Stimulated activated CD8-positive, alpha-beta memory T cell treated with anti-CD3 and anti-CD28 coated beads, Interleukin-15, amount 100 ng/mL, for 4 hours (primary cell): Measurements from ENCODE around the gene TJAP1.

ENCODE experiments used
- DNase-seq, 2 donors: peaks; one replicate each; pipeline ENCODE4 v3.0.0-alpha.2; 2020; ENCODE audit warnings: low read depth in 2 of 2

Gene TJAP1

DNA sequence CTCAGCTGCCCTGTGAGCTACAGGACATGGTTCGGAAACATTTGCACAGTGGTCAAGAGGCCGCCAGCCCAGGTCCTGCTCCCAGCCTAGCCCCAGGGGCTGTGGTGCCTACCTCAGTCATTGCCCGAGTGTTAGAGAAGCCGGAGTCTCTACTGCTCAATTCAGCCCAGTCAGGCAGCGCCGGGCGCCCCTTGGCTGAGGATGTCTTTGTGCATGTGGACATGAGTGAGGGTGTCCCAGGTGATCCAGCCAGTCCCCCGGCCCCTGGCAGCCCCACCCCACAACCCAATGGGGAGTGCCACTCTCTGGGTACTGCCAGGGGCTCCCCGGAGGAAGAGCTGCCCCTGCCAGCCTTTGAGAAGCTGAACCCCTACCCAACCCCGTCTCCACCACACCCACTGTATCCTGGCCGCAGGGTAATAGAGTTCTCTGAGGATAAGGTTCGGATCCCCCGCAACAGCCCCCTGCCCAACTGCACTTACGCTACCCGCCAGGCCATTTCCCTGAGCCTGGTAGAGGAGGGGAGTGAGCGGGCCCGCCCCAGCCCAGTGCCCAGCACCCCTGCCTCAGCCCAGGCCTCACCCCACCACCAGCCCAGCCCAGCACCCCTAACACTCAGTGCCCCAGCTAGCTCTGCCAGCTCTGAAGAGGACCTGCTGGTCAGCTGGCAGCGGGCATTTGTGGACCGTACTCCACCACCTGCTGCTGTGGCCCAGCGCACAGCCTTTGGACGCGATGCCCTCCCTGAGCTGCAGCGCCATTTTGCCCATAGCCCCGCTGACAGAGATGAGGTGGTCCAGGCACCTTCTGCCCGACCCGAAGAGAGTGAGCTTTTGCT lies 27.6 kb downstream of the TJAP1 start:
- no peak for DNase-seq

GRCh38 chr6:43505718-43506117 lies 28.3 kb downstream of the TJAP1 start:
- DNase-seq: no peak

DNA sequence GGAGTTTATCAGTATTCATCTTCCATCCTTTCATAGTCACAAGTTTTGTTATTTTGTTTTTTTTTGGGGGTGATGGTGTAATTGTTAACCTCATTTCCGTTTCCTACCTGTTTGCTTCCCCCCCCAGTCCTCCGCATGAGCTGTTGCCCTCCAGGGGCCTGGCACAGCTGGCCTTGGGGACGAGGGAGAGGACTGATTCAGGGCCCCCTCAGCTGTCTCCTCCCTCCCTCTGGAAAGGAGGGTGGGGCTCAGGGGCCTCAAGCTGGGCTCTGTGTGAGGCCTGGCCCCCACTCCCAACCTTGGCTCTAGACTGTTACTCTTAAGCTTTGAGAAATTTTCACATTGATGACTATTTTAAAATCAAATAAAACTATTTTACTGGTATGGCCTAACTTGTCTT lies 28.8 kb downstream of the TJAP1 start:
- no peak for DNase-seq

DNA sequence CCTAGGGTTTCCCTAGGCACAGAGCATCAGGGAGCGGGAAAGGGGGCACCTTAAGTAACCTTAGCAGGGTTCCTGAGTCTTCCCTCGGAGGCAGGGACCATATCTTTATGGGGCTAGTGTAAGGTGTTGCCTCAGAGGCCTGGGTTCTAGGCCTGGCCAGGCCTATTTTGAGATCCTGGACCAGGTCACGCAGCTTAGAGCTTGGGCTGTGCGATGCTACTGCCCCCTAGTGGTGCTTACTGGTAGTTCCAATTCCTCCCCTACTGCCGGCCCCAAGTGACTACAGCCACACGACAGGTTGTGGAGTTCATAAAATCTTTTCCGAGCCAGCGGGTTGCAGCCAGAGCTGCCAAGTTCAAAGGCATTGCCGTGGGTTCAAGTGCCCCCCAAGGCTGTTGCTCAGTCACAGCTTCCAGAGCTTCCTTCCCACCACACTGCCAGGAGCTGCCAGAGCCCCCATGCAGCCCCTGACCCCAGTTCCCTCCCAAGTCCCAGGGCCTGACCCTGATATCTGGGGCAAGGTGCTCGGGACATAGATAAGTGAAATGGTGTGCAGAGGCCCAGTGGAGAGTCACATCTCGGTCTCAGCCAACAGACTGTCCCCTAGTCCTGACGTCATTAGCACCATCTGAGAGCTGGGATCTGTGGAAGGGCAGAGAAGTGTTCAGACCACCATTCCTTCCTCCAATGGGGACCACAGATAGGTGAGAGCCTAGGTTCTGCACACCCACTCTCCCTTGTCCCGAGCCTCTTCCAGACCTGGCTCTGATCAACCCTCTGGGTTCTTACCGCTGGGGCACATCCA lies 29.5 kb downstream of the TJAP1 start:
- DNase-seq: peak in 1 of 2 donors; percentile 57

DNA sequence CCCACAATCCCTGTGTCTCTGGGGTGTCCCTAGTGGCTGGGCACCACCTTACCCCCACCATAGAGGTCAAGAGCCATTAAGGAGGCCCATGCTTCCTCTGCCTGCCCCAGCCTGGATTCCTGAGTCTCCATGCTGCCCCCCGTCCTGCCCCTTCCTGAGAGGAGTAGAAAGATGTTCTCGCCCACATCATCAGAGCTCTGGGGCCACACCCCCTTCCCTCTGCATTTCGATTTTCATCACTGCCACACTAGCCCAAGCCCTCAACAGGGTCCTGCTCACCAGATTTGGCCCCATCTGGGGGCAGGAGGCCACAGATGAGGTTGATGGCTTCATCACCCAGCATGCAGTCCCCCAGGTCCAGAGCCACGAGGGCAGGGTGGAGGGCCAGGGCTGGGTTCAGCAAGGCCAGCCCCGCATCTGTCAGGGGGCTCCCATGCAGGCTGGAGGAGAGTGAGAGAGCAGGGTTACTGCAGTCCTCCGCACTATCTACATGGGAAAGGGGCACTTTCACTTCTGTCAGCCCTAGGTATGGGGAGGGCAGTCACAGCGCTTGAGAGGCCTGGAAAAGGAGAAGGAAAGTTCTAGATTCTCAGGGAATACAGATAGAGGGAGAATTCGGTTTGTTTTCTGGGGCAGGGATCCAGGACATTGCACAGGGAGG lies 31.2 kb downstream of the TJAP1 start:
- DNase-seq: no peak

GRCh38 chr6:43509142-43509983 lies 32.0 kb downstream of the TJAP1 start:
- DNase-seq: no peak

DNA sequence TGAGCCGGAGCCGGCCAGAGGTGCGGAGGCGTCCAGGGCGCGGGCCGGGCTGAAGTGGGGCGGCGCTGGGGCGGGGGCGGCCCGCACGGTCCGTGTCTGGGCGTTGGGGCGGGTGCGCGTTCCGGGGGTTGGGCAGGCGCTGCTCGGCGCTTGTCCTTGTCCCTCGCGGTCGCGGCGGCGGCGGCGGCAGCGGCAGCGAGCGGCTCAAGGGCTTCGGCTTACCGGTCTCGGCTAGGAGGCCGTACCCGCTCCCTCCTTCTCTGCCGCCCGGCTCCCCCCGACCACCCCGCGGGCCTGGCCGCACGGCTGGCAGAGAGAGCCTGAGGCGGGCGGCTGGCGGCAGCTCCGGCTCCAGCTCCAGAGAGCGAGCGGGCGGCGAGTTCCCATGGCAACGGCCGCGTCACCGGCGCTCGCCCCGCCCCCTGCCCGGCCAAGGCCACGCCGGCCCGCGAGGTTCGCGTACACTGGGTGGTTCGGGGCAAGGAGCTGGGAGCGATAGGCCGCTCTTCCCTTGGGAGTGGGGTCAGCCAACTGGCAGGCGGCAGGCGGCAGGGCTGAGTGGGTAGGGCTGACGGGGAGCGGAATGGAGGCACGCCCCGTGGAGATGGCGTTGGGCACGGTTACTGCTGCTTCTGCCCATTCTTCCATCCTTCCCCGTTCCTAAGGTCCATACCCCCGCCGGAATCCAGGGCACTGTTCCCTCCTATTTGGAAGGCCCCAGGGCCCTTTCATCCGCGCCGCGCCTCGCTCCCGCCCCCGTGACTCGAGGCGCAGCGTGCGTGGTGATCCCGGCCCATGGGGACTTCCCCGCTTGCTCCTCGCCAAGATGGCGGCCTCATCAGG lies 32.8 kb downstream of the TJAP1 start, which contains the start of gene LRRC73:
Gene LRRC73 (minus strand): TSS at position 363 of the 843 bp plus-strand sequence. CDS start 561 bp downstream, outside the sequence.
- DNase-seq: peak; percentile 44 to 63

DNA sequence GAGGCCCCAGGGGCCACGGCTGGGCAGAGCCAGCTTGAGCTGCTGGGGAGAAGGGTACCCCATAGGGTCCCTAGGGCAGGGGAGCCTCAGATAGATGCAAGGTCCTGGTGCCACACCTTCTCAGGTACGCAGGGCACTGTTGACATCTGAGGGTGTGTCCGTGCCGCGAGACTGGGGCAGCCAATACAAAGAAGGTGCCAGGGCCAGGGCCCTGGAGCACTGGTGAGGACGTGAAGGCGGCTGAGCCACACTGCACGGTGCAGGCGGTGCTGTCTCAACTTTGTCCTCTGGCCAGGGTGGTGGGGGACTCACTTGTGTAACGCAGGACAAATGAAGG lies 33.4 kb downstream of the TJAP1 start:
- DNase-seq: no peak

- DNase-seq: no peak
Measured at GRCh38 chr6:43511824-43512415, 34.5 kb downstream of the TJAP1 start.

GRCh38 chr6:43515808-43516207 lies 38.4 kb downstream of the TJAP1 start:
- no peak for DNase-seq

DNA sequence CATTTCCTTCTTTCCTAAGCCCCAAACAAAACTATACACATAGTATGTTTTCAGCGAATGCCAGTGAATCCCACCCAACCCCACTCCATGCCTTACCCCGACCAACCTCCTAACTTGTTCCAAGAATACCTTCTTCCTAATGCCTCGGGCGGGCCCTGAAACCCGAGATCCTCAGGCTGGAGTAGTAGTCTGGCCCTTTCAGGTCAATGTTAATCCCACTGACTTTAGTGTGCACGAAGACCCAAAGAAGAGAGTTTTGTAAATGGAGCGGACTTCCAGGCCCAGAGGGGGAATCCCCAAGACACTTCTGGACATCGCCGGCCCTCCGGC lies 39.0 kb downstream of the TJAP1 start:
- DNase-seq: no peak

- peak; percentile 89 to 94 for DNase-seq
Measured at GRCh38 chr6:43516697-43517504, 39.5 kb downstream of the TJAP1 start, which contains the start of the genes POLR1C and YIPF3. TSS of gene POLR1C (plus strand) at chr6:43517089. CDS start at chr6:43517110, 21 bp downstream. TSS of gene YIPF3 (minus strand) at chr6:43516926. CDS start at chr6:43516807, 119 bp downstream.

DNA sequence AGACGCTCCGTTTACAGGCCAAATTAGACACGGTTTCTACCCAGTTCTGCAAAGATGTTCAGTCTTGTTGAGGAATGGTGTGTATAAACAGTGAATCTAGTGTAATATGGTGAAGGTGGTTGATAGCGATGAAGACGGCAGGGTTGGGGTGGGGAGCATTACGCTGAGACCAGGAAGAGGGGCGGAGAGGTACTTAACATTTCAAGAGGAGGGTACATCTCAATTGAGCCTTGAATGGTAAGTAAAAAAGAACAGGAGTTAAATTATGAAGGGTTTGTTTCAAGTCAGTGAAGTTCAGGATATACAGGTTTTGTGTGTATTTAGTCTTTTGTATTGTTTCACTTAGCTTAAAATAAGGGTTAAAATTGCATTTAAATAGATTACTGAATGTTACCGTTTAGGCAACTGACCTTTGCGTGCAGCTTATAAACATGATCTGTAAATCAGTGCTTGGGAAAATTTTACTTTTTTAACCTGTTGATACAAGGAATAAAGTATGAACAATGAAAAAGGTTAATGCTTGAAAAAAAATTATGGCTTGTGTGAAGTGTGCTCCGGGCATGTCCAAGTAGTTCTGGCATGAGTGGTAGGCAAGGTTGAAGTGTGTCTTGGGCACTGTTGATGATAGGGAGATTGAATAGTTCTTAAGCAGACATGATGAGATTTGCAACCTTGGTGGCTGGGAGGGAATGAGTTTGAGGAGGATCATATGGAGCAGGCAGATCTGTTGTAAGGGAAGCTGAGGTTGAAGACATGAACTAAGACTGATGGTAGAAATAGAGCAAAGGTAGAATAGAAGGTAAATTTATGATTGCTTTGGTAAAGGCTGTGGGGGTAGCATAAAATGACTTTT lies 40.4 kb downstream of the TJAP1 start:
- DNase-seq: no peak

GRCh38 chr6:43520097-43520496 lies 42.7 kb downstream of the TJAP1 start:
- no peak for DNase-seq

GRCh38 chr6:43521836-43522235 lies 44.5 kb downstream of the TJAP1 start:
- DNase-seq: no peak

GRCh38 chr6:43522547-43523261 lies 45.3 kb downstream of the TJAP1 start:
- DNase-seq: no peak

DNA sequence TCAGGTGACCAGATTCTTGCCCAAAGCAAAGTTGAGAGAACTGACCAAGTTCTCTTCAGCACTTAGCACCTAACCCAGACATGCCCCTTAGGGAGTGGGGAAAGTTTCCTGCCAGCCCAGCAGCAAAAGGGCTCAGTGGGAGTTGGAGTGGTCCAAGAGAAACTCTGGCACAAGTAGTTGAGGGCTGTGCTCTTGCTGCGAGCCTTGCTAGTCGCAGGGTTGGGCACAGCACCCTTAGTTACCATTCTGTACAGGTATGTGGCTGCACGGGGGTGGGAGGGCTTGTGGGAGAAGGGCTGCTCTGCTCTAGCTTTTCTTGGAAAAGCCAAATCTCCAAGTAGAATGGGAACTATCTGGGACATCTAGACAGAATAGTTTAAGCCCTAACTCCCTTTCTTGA lies 45.9 kb downstream of the TJAP1 start:
- no peak for DNase-seq
